Activated T-cell treated with anti-CD3 and anti-CD28 coated beads for 4 hours (primary cell): ENCODE measurements around the gene SLC13A5.
"Not testable (repeated sequence)": the region's sequence is repeated elsewhere in the genome, so short reads cannot be mapped to it uniquely, and the experiment has no call there.

Experiments used
- DNase-seq: peaks from one replicate; pipeline ENCODE4 v3.0.0-alpha.2; 2020

The SLC13A5 gene

GRCh38 chr17:6683081-6683684 is 30.0 kb downstream of the SLC13A5 start:
- DNase-seq, result no peak

- DNase-seq, result no peak
These were observed 30.8 kb downstream of the SLC13A5 start for GRCh38 chr17:6682339-6682738.

GRCh38 chr17:6681671-6682070 is 31.5 kb downstream of the SLC13A5 start:
- no peak for DNase-seq

GRCh38 chr17:6681176-6681575 is 32.0 kb downstream of the SLC13A5 start:
- no peak for DNase-seq

- no peak for DNase-seq
These were observed 33.9 kb downstream of the SLC13A5 start for GRCh38 chr17:6679241-6679640.

GRCh38 chr17:6677946-6678345 is 35.2 kb downstream of the SLC13A5 start:
- no peak for DNase-seq

GRCh38 chr17:6677158-6677831 is 35.9 kb downstream of the SLC13A5 start:
- DNase-seq, result no peak

- DNase-seq, result no peak
These were observed 36.4 kb downstream of the SLC13A5 start for GRCh38 chr17:6676802-6677157.

- no peak for DNase-seq
These were observed 37.9 kb downstream of the SLC13A5 start for GRCh38 chr17:6675201-6675825.

GRCh38 chr17:6674586-6674985 is 38.6 kb downstream of the SLC13A5 start:
- no peak for DNase-seq

- DNase-seq, result no peak
These were observed 41.7 kb downstream of the SLC13A5 start for GRCh38 chr17:6671431-6671830.

- DNase-seq, result no peak
These were observed 42.2 kb downstream of the SLC13A5 start for GRCh38 chr17:6670999-6671398.

- DNase-seq, result no peak
These were observed 42.6 kb downstream of the SLC13A5 start for GRCh38 chr17:6670571-6670970.

GRCh38 chr17:6669479-6670212 is 43.5 kb downstream of the SLC13A5 start:
- no peak for DNase-seq

- DNase-seq, result no peak
These were observed 44.3 kb downstream of the SLC13A5 start for GRCh38 chr17:6668727-6669425.

GRCh38 chr17:6668219-6668618 is 45.0 kb downstream of the SLC13A5 start:
- DNase-seq, result no peak

GRCh38 chr17:6667516-6667915 is 45.7 kb downstream of the SLC13A5 start:
- DNase-seq, result no peak

GRCh38 chr17:6666557-6666956 is 46.6 kb downstream of the SLC13A5 start:
- no peak for DNase-seq

GRCh38 chr17:6666077-6666521 is 47.1 kb downstream of the SLC13A5 start:
- DNase-seq, result peak; percentile 19

- DNase-seq, result not testable (repeated sequence)
These were observed 50.0 kb downstream of the SLC13A5 start for GRCh38 chr17:6663200-6663599.

GRCh38 chr17:6661464-6661848 is 51.7 kb downstream of the SLC13A5 start:
- no peak for DNase-seq

GRCh38 chr17:6660805-6661463 is 52.2 kb downstream of the SLC13A5 start:
- no peak for DNase-seq

- no peak for DNase-seq
These were observed 53.1 kb downstream of the SLC13A5 start for GRCh38 chr17:6660101-6660500.
